ENCODE data around the gene SLC25A4. TPM values are rescaled to one million over a fixed set of nuclear protein-coding genes. Genes with fewer than 3 reads are reported as not detected.
A peak's percentile ranks its signal among the peaks of the same experiment; 100 is the strongest.

Gene SLC25A4
- total RNA-seq, 1 experiment from 2014 or later: 40.2 TPM

GRCh38 chr4:185108669-185109068 lies 34.4 kb upstream of the SLC25A4 start (continued):
- no peak for TF ChIP-seq E2F4 (CRISPR knock-in tag; IDR thresholded peaks at IDR 0.05; ENCODE audit: borderline replicate concordance, low read depth)
- TF ChIP-seq EMX1 (CRISPR knock-in tag; IDR thresholded peaks at IDR 0.05): no peak
- no peak for TF ChIP-seq GRHL2 (CRISPR knock-in tag; IDR thresholded peaks at IDR 0.05; ENCODE audit: insufficient replicate concordance, severe bottlenecking)

- Mint-ChIP-seq H3K9me3 (peaks cover 6% of the 10 kb centered on the region), H3K36me3 (peaks cover 4% of the 10 kb centered on the region), H3K4me1 (peaks cover 73% of the 10 kb centered on the region), H3K27ac (peak overlapping the region; percentile 96), H3K27me3 (ENCODE audit: low read depth) (no peaks in the 10 kb centered on the region), H3K4me3 (no peak overlapping the region)
- ChIA-PET CTCF (interaction anchor here (0.7 kb wide), 1 partner anchor 601 kb away, joined by 3 read pairs; no protein-coding TSS in a partner anchor), POLR2A (no interaction called here)
- ATAC-seq (peak; percentile 70), DNase-seq (ENCODE audit: low spot score) (no peak)
- TF ChIP-seq HMGXB4 (CRISPR knock-in tag; IDR thresholded peaks at IDR 0.05) (no peak), HMGA2 (CRISPR knock-in tag; IDR thresholded peaks at IDR 0.05) (no peak), ZNF532 (CRISPR knock-in tag; IDR thresholded peaks at IDR 0.05; ENCODE audit: borderline replicate concordance) (no peak), NR3C1 (CRISPR knock-in tag; conservative IDR thresholded peaks at IDR 0.05; ENCODE audit: low read depth) (no peak), JAZF1 (CRISPR knock-in tag; IDR thresholded peaks at IDR 0.05) (no peak), ZBTB43 (CRISPR knock-in tag; IDR thresholded peaks at IDR 0.05) (no peak), IRF1 (CRISPR knock-in tag; IDR thresholded peaks at IDR 0.05) (no peak), SMAD4 (CRISPR knock-in tag; IDR thresholded peaks at IDR 0.05) (no peak), ZSCAN18 (CRISPR knock-in tag; IDR thresholded peaks at IDR 0.05) (no peak)
Observed at GRCh38 chr4:185109736-185110135, 33.3 kb upstream of the SLC25A4 start.

- Mint-ChIP-seq H3K4me3 (no peak overlapping the region), H3K4me1 (peaks cover 76% of the 10 kb centered on the region), H3K9me3 (peaks cover 6% of the 10 kb centered on the region), H3K27me3 (ENCODE audit: low read depth) (no peaks in the 10 kb centered on the region), H3K27ac (peak overlapping the region; percentile 85), H3K36me3 (peaks cover 4% of the 10 kb centered on the region)
- DNase-seq (ENCODE audit: low spot score) (no peak), ATAC-seq (no peak)
- ChIA-PET POLR2A (no interaction called here), CTCF (interaction anchor here (0.7 kb wide), 1 partner anchor 600 kb away, joined by 3 read pairs; no protein-coding TSS in a partner anchor)
- TF ChIP-seq TCF7 (CRISPR knock-in tag; IDR thresholded peaks at IDR 0.05; ENCODE audit: low read depth) (no peak), MAX (CRISPR knock-in tag; IDR thresholded peaks at IDR 0.05) (no peak), FOXP4 (CRISPR knock-in tag; IDR thresholded peaks at IDR 0.05) (no peak), RORB (CRISPR knock-in tag; IDR thresholded peaks at IDR 0.05) (no peak), TEAD4 (CRISPR knock-in tag; IDR thresholded peaks at IDR 0.05) (no peak)
Observed at GRCh38 chr4:185110375-185110823, 32.7 kb upstream of the SLC25A4 start.

Data from WTC11 (cell line).